GM18511 (cell line): ENCODE results near the gene CYYR1.
"Not testable (repeated sequence)": the region's sequence is repeated elsewhere in the genome, so short reads cannot be mapped to it uniquely, and the experiment has no call there.

Experiments used
- ATAC-seq: cut with Tn5 transposase; IDR thresholded peaks from one replicate; pipeline ENCODE4 v1.9.1; 2021; ENCODE audit warnings: mild to moderate bottlenecking, moderate library complexity; ENCODE audit not compliant: unreplicated experiment

Gene CYYR1

DNA sequence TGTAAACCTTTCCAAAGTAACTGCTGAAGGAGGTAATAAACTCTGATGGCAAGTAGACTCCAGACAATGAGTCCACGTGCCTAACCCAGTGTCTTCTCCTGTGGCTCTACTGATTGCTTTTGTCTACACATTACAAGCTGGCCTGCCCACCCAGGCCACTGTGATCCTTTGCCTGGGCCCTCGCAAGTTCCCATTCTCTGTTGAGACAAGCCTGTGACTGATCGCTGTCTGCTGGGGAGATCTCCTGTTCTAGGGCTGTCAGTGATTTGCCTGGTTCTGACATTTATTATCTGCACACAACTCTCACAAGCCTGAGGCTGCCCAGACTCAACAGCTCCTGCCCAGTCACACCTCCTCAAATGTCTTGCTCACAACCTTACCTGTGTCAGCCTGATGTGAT, 81.4 kb downstream of the CYYR1 start:
- ATAC-seq: no peak

DNA sequence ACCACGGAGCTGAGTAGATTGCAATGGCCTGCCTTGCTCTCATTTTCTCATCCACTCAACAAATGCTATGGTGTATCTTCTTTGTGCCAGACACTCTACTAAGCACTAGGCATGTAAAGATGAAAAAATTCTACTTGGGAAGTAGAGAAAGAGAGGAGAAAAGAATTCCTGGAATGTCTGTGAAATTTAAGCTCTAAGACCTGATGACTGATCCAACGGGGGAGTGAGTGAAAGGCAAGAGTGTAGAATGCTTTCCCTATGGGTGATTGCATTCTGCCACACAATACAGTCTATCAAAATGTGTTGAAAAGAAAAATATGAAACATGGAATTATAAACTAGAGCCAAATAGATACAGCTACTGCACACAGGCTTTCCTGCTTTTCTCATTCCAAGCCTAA, 82.3 kb downstream of the CYYR1 start:
- ATAC-seq: no peak

GRCh38 chr21:26489781-26490180, 83.3 kb downstream of the CYYR1 start:
- no peak for ATAC-seq

- no peak for ATAC-seq
Measured at GRCh38 chr21:26487981-26488480, 85.1 kb downstream of the CYYR1 start.

GRCh38 chr21:26473471-26473870, 99.6 kb downstream of the CYYR1 start:
- peak; percentile 59 for ATAC-seq

DNA sequence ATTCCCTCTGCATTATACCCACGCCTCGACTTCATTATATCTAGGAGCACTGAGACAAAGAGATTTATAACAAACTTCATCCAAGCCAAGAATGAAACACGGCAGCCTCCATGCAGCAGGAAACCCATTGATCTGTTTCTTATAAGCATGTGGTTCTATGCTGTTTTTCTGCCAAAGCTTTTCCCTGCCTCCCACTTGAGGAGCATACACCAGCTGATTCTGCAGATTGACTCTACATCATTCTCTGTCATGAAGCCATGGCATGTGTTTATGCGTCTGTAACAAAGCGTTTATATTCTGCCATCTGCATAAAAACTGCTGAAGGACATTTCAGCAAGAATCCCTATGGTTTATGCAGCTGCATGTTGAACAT, 102.0 kb downstream of the CYYR1 start:
- no peak for ATAC-seq

DNA sequence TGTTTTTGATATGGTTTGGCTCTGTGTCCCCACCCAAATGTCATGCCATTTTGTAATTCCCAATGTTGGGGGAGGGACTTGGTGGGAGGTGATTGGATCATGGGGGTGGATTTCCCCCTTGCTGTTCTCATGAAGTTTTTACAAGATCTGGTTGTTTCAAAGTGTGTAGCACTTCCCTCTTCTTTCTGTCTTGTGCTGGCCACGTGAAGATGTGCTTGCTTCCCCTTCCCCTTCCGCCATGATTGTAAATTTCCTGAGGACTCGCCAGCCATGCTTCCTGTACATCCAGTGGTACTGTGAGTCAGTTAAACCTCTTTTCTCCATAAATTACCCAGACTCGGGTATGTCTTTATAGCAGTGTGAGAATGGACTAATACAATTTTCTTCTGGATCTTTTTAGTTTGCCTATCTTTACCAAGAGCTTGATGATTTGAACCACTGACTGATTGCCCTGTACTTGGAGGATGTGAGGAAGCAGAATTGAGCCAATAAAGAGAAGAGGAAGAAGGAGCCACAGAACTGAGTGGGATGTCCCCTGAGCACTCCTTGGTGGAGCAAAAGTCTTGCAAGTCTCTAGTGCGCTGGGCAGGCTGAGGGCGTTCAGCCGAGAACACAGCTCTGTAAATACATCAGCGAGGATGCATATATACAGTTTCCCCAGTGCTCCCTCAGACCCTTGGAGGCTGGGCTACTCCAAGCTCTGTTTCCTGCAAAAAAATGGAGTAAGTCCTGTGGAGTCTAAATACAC, 102.6 kb downstream of the CYYR1 start:
- ATAC-seq: no peak

DNA sequence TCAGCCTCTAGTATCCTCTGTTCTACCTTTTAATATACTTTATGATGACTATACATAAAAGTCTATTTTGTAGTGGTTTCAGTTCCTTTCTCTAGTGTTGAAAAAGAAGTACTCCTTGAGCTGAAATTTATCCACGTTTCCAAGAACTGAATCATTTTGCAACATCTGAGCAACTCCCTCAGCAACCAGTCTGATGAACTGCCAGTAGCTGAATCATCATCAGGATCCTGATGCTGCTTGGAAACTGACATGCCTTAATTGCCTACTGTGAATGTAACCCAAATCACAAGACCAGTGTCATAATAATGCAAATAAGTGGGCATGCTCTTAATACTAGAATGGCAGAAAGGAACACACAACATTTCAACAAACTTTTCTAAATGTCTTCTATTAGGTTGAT, 103.3 kb downstream of the CYYR1 start:
- no peak for ATAC-seq

DNA sequence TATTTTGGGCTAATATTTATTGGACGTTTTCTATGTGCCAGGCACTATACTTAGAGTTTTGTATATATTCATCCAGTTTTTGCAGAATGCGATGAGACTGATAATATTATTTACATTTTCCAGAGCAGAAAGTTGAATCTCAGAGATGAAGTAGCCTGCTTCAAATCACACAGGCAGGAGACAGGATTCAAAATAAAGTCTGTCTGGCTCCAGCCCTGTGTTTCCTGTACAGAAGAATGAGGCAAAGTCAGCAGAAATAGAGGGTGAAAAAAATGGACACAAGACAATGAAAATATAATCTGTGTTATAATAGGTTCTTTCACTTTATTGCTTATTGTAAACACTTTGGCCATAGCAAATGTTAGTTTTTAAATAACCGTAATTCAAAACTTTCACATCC, 107.2 kb downstream of the CYYR1 start:
- no peak for ATAC-seq

DNA sequence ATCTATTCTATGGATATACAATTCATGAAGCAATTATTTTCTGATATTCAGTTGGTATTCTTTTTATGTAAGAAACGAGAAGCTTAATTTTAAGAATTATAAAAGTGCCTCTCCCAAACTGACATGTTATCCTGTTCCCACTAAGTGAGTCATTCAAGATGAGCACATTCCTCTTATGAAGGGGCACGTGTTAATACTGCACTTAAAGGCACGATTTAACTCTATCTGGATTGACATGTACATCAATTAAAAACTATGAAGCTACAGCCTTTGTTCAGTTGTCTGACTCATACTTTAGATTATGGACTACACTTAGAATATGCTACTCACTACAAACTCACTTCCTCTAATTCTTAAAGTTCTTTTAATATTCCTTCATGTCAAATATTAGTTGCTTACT, 111.6 kb downstream of the CYYR1 start:
- ATAC-seq: no peak

GRCh38 chr21:26460621-26461020, 112.5 kb downstream of the CYYR1 start:
- no peak for ATAC-seq

DNA sequence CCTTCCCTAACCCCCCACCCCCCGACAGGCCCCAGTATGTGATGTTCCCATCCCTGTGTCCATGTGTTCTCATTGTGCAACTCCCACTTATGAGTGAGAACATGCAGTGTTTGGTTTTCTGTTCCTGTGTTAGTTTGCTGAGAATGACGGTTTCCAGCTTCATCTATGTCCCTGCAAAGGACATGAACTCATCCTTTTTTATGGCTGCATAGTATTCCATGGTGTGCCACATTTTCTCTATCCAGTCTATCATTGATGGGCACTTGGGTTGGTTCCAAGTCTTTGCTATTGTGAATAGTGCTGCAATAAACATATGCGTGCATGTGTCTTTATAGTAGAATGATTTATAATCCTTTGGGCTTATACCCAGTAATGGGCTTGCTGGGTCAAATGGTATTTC, 114.2 kb downstream of the CYYR1 start:
- ATAC-seq: not testable (repeated sequence)

DNA sequence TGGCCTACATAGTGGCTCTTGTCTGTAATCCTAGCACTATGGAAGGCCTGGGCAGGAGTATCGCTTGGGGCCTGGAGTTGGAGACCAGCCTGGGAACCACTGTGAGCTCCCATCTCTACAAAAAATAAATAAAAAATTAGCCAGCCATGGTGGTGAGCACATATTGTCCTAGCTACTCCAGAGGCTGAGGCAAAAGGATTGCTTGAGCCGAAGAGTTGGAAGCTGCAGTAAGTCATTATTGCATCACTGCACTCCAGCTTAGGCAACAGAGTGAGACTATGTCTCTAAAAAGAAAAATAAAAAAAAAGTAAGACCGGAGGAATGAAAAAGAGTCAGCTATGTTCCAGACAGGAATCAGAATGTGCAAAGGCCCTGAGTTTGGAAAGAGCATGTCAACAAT, 115.3 kb downstream of the CYYR1 start:
- no peak for ATAC-seq

DNA sequence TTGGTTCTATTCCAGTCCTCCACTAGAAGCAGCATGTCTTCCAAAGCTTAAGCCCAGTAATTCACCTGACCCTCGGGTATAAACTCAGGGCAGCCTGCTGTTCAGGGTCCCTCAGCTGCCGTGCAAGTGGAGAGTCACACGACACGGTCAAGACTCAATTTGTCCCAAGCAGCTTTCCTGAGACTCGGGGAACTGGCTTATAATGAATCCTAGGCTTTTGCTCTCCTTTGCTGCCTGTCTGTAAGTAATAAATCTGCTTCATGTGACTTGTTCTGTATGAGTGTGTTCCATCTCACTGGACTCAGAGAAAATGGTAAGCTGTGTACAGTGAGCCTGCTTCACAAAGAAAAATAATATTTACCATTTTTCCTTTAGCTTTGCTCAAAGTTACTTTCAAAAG, 119.8 kb downstream of the CYYR1 start:
- ATAC-seq: no peak

DNA sequence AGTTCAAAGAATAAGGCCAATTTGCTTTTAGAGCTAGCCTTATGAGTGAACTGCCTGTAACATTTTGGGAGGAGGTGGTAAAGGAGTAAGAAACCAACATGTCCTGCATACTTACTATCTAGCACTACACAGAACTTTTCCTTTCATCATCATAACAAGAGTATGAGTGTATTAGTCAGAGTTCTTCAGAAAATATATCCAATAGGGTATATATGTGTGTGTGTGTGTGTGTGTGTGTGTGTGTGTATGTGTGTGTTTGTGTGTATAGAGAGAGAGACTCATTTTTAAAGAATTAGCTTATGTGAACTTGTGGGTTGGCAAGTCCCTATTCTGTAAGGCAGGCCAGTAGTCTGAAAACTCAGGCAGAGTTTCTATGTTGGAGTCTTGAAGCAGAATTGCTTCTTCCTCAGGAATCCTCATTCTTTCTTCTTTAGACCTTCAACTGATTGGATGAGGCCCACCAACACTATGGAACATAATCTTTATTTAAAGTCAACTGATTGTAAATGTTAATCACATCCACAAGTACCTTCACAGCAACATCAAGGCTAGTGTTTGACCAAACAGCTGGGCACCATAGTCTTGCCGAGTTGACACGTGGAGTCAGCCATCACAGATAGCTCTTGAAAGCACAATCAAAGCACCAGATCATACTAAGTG, 121.9 kb downstream of the CYYR1 start:
- ATAC-seq: no peak

DNA sequence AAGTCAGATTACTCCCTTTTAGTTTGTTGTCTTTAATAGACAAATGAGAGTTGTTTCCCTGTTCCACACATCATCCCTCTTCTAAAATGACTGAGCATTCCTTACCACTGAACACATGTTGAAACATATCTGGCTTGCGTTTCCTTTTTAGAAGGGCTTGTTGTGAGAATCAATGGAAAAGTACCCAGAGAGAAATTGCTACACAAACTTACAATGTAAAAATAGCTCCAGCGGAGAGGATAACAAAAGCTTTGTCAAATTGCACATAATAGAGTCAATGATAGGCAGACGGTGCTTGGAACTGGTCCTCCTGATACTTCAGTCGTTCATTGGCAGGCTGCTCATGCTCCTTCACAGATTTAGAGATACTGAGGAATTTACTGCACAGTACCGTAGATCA, 123.9 kb downstream of the CYYR1 start:
- no peak for ATAC-seq

DNA sequence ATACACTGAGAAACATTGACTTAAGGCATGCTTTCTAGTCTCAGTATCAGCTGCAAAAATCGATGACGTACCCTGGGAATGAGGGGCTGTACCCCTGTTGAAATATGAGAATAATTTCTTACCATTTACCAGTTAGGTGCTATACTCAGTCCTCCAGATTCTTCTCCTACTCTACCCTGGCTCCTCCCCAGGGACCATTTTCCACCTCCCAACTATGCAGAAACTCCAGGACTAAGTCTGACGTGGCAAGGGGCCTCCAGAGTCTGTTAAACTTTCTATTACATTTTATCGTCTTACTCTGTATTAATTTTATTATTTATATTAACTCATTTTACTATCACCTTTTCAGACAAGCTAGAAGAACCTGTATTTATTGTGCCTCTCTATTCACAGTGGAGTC, 124.3 kb downstream of the CYYR1 start:
- ATAC-seq: no peak

DNA sequence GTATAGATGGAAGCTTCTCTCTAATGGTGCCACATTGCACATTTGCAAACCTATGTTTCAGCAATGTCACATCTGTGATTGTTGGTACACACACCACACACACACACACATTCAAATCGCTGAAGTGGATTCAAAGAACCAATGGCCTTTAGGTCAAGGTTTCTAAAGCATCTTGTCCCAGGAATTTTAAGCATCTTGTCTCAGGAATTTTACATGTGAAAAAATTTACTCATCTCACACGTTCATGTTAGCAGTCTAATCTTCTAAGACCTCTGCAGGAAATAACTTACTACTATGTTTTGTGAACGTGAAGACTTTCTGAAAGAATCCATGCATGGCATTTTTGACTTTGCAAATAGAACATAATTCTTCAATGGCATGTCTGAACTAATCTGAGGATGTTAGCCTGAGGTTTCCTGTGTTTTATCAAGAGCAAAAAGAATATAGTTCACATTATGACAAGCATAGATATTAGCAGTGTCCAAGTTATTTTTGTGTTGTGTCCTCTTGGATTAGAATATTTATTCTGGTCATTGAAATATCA, 125.1 kb downstream of the CYYR1 start:
- ATAC-seq: no peak

DNA sequence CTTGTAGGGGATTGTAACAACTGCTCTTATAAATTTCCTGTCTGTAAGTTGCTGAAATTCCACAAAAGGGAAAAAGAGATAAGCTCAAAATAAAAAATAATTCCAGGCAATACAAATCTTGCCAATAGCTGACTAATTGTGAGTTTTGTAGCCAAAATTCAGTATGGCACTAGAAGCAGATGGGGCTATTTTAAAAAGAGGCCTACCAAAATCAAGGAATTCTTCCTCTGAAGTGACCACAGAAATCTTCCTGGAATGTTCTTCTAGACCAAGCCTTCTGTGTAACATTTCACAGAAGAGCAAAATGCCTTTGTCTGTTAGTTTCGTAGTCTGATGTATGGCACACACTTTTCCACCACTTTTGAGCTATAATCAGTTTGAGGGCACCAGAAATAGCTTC, 127.6 kb downstream of the CYYR1 start:
- ATAC-seq: no peak

GRCh38 chr21:26444646-26445045, 128.4 kb downstream of the CYYR1 start:
- ATAC-seq: no peak

DNA sequence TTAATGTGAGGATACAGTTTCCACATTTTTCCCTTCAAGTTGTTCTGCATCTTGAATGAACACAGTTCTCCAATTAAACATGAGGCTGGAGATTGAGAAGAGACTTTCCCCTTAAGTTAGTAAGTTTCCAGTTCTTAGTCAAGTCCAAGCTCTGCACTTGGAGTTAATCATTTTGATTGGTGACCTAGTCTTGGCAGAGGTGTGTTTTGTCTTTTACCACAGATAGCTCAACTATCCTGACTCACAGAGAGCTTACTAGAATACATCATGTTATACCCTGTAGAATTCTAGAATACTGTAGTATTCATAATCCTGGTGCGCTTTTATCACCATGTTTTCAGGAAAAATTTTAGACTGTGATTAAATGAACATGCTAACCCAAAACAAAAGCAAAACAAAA, 129.2 kb downstream of the CYYR1 start:
- ATAC-seq: no peak

GRCh38 chr21:26443291-26443690, 129.8 kb downstream of the CYYR1 start:
- ATAC-seq: no peak
